Measurements from ENCODE around the gene MOCS1.
A peak's percentile ranks its signal among the peaks of the same experiment; 100 is the strongest.
"Not testable (repeated sequence)": the region's sequence is repeated elsewhere in the genome, so short reads cannot be mapped to it uniquely, and the experiment has no call there.

The MOCS1 gene

GRCh38 chr6:39934131-39934757 lies at the start of gene MOCS1:
Gene MOCS1, minus strand, starts transcription at chr6:39934462. Its CDS starts 45 bp downstream, at chr6:39934417.
- DNase-seq: peak; percentile 51

- DNase-seq: no peak
Observed at GRCh38 chr6:39984051-39984450, 49.8 kb upstream of the MOCS1 start.

GRCh38 chr6:39983193-39983592 lies 48.9 kb upstream of the MOCS1 start:
- DNase-seq: no peak

GRCh38 chr6:39982720-39983119 lies 48.5 kb upstream of the MOCS1 start:
- DNase-seq: no peak

GRCh38 chr6:39980839-39981580 lies 46.7 kb upstream of the MOCS1 start:
- peak; percentile 42 for DNase-seq

GRCh38 chr6:39979461-39980328 lies 45.4 kb upstream of the MOCS1 start:
- no peak for DNase-seq

GRCh38 chr6:39978240-39978639 lies 44.0 kb upstream of the MOCS1 start:
- DNase-seq: no peak

GRCh38 chr6:39973661-39974060 lies 39.4 kb upstream of the MOCS1 start:
- DNase-seq: no peak

- not testable (repeated sequence) for DNase-seq
Observed at GRCh38 chr6:39972717-39973116, 38.5 kb upstream of the MOCS1 start.

GRCh38 chr6:39971131-39971530 lies 36.9 kb upstream of the MOCS1 start:
- DNase-seq: not testable (repeated sequence)

- DNase-seq: no peak
Observed at GRCh38 chr6:39965751-39966150, 31.5 kb upstream of the MOCS1 start.

- no peak for DNase-seq
Observed at GRCh38 chr6:39964530-39964929, 30.3 kb upstream of the MOCS1 start.

- no peak for DNase-seq
Observed at GRCh38 chr6:39964094-39964493, 29.8 kb upstream of the MOCS1 start.

GRCh38 chr6:39962831-39963230 lies 28.6 kb upstream of the MOCS1 start:
- DNase-seq: no peak

- peak; percentile 60 for DNase-seq
Observed at GRCh38 chr6:39961178-39961577, 26.9 kb upstream of the MOCS1 start.

GRCh38 chr6:39958947-39959346 lies 24.7 kb upstream of the MOCS1 start:
- no peak for DNase-seq

- DNase-seq: peak; percentile 35
Observed at GRCh38 chr6:39956936-39957335, 22.7 kb upstream of the MOCS1 start.

GRCh38 chr6:39953076-39953618 lies 18.9 kb upstream of the MOCS1 start:
- DNase-seq: no peak

GRCh38 chr6:39952167-39952566 lies 17.9 kb upstream of the MOCS1 start:
- DNase-seq: peak; percentile 29

GRCh38 chr6:39951716-39952115 lies 17.5 kb upstream of the MOCS1 start:
- no peak for DNase-seq

- no peak for DNase-seq
Observed at GRCh38 chr6:39951191-39951590, 16.9 kb upstream of the MOCS1 start.

- DNase-seq: no peak
Observed at GRCh38 chr6:39950125-39950720, 16.0 kb upstream of the MOCS1 start.

All from fibroblast of skin of right quadriceps (primary cell).